ENCODE measurements around the gene TOR1A. TPM values are rescaled to one million over a fixed set of nuclear protein-coding genes. Genes with fewer than 3 reads are reported as not detected.

TOR1A gene
- total RNA-seq, 4 donors from 2014 or later = 18.1 to 31.9 (median 24.9) TPM

GRCh38 chr9:129848712-129849441 is 24.9 kb upstream of the TOR1A start:
- H3K27me3 ChIP-seq = no peaks in the 10 kb centered on the region
- no peak overlapping the region for H3K4me3 ChIP-seq
- peaks cover 0 to 39% of the 10 kb centered on the region in 2 donors for H3K36me3 ChIP-seq
- H3K27ac ChIP-seq = no peak overlapping the region
- H3K4me1 ChIP-seq = no peaks in the 10 kb centered on the region
- TF ChIP-seq CTCF (IDR thresholded peaks at IDR 0.05 in 4 of 5, conservative IDR thresholded peaks at IDR 0.05 in 1 of 5) (no peak), POLR2A (IDR thresholded peaks at IDR 0.05) (no peak)
- H3K9me3 ChIP-seq = no peaks in the 10 kb centered on the region
- intact Hi-C loops (cut with DNase I; ENCODE audit: low total_unique reads) = no loop called here
- in situ Hi-C loops (cut with MboI; ENCODE audit: low sequenced_read_pairs in 4 of 4) = no loop called here
- ATAC-seq (no peak), DNase-seq (no peak)

GRCh38 chr9:129845373-129845772 is 21.4 kb upstream of the TOR1A start:
- no peaks in the 10 kb centered on the region for H3K27me3 ChIP-seq
- in situ Hi-C loops (cut with MboI; ENCODE audit: low sequenced_read_pairs in 4 of 4) = no loop called here
- no peaks in the 10 kb centered on the region for H3K9me3 ChIP-seq
- DNase-seq (no peak), ATAC-seq (no peak)
- H3K4me3 ChIP-seq = no peak overlapping the region
- H3K36me3 ChIP-seq = peaks cover 0 to 6% of the 10 kb centered on the region in 2 donors
- intact Hi-C loops (cut with DNase I; ENCODE audit: low total_unique reads) = no loop called here
- H3K27ac ChIP-seq = no peak overlapping the region
- TF ChIP-seq POLR2A (IDR thresholded peaks at IDR 0.05) = no peak
- TF ChIP-seq CTCF (IDR thresholded peaks at IDR 0.05 in 4 of 5, conservative IDR thresholded peaks at IDR 0.05 in 1 of 5) = no peak
- no peaks in the 10 kb centered on the region for H3K4me1 ChIP-seq

GRCh38 chr9:129841071-129841470 is 17.1 kb upstream of the TOR1A start:
- Histone ChIP-seq H3K27me3 (no peaks in the 10 kb centered on the region), H3K36me3 (no peaks in the 10 kb centered on the region), H3K27ac (no peak overlapping the region), H3K4me1 (peaks cover 11 to 13% of the 10 kb centered on the region in 2 donors), H3K9me3 (no peaks in the 10 kb centered on the region), H3K4me3 (no peak overlapping the region)
- DNase-seq (no peak), ATAC-seq (no peak)
- TF ChIP-seq CTCF (IDR thresholded peaks at IDR 0.05 in 4 of 5, conservative IDR thresholded peaks at IDR 0.05 in 1 of 5) = no peak
- TF ChIP-seq POLR2A (IDR thresholded peaks at IDR 0.05) = no peak
- intact Hi-C loops (cut with DNase I; ENCODE audit: low total_unique reads) (no loop called here), in situ Hi-C loops (cut with MboI; ENCODE audit: low sequenced_read_pairs in 4 of 4) (no loop called here)

GRCh38 chr9:129840034-129840433 is 16.1 kb upstream of the TOR1A start:
- no peaks in the 10 kb centered on the region for H3K27me3 ChIP-seq
- TF ChIP-seq CTCF (IDR thresholded peaks at IDR 0.05 in 4 of 5, conservative IDR thresholded peaks at IDR 0.05 in 1 of 5) (no peak), POLR2A (IDR thresholded peaks at IDR 0.05) (no peak)
- no peaks in the 10 kb centered on the region for H3K36me3 ChIP-seq
- intact Hi-C loops (cut with DNase I; ENCODE audit: low total_unique reads) = no loop called here
- peaks cover 15 to 16% of the 10 kb centered on the region in 2 donors for H3K4me1 ChIP-seq
- DNase-seq (no peak), ATAC-seq (no peak)
- no peaks in the 10 kb centered on the region for H3K9me3 ChIP-seq
- in situ Hi-C loops (cut with MboI; ENCODE audit: low sequenced_read_pairs in 4 of 4) = no loop called here
- H3K4me3 ChIP-seq = no peak overlapping the region
- H3K27ac ChIP-seq = no peak overlapping the region

Data from gastrocnemius medialis (tissue), 4 donors.